Ramos (cell line): ENCODE measurements around the gene CISH.

ENCODE experiments used
- in situ Hi-C: fragments of 300-500 bp; cut with MboI; formaldehyde crosslinking; loops from one replicate; pipeline ENCODE4 v1.14.3; 2022; ENCODE audit warnings: low sequenced_read_pairs; ENCODE audit not compliant: unreplicated experiment

Gene CISH

DNA sequence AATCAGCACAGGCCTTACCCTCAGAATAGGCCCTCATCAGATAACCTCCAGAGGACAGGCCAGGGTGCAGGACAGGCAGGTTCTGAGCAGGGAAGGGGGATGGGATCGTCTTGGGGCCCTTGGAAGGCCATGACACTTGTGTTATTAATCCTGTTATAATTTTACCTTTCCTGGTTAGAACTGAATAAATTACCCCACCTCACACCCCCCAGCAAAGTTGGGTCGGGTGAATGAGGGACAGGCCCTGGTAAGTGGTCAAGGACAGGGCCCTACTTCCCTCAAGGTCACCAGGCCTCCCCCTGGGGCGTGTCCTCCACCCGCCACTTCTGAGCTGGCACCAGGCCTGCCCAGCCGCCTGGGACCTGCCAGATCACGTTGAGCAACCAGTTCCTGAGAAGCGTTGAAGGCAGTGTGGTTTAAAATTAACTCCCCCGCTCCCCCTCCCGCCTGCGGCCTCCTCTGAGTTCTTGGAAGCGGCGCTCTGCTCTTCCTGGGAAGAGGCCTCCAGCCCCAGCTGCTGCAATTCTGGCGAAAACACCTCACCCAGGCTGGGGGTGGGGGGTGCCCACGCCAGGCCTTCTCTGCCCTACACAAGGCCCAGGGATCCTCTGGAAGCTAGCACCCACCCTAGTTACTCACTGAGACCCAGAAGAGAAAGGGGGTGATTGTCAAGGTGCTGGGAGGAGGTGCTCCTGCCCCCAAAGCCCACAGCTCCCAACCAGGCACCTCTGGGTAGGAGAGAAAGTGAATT lies 10.6 kb downstream of the CISH start:
- in situ Hi-C loops, result no loop called here

DNA sequence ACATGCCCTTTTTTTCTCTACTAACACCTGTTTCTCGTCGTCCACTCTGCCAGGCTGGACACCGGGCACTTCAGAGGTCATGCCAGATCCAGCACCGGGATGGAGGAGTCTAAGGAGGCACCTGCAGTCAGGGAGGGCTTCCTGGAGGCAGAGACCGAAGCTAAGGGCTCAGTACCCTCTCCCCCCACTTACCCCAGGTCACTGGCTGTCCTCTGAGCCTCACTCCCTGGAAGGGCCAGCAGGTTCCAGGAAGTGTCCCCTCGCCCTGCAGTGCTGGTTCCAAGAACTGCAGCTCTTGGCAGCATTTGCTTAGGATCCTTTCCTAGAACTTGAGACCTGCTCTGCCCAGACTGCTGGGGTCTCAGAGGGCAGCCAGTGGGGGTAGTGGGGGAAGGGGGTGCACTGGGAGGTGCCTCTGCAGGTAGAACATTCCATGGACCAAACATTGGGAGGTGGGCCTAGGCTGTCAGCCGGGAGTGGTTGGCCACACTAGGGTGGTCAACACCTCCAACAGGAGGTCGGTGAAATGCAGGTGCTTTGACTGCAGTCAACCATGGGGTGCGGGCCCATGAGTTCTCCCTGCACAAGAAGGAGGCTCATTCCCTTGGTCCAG lies 11.3 kb downstream of the CISH start:
- in situ Hi-C loops, result no loop called here

DNA sequence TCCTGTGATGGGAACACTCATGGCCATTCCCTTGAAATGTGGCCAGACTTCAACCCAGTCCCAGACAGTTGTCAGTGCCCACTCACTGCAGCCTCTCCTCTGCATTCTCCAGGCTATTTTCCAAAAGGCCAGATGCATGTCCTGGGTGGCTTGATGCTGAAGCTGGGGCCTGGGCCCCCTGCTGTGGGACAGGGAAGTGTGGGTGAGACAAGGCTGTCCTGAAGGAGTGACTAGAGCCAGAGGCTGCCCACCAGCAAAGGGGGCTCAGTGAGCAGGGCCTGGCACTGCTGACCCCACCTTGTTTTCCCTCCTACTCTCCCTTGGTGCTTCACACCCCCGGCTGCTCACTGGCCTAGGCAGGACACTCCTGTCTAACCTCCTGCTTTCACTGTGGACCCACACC lies 11.9 kb downstream of the CISH start:
- in situ Hi-C loops, result no loop called here

DNA sequence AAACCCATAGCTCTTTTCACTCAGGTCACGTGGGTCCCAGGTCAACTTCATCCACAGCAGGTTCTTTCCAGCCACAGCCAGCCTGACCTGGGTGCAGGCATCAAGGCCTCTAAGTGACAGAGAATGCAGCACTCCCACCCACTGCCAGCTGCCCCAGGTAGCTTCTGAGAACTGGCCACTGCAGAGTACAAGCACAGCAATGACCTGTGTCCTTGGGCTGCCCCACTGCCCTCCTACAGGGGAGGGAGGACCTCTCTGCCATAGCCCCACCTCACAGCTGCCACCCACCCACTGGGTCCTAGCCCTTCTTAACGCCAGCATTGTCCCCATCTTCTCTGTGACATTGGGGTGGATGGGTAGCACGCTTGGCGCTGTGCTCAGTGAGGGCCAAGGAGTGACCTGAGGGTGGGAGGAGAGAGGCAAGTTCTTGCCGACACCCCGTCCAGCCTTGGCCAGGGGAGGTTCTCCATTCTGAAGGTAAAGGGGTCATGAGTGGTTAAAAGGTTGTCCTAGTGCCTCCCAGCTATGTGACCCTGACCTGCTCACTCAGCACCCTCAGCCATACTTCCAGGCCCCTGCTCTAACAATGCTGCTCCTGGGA lies 12.4 kb downstream of the CISH start:
- in situ Hi-C loops, result no loop called here

DNA sequence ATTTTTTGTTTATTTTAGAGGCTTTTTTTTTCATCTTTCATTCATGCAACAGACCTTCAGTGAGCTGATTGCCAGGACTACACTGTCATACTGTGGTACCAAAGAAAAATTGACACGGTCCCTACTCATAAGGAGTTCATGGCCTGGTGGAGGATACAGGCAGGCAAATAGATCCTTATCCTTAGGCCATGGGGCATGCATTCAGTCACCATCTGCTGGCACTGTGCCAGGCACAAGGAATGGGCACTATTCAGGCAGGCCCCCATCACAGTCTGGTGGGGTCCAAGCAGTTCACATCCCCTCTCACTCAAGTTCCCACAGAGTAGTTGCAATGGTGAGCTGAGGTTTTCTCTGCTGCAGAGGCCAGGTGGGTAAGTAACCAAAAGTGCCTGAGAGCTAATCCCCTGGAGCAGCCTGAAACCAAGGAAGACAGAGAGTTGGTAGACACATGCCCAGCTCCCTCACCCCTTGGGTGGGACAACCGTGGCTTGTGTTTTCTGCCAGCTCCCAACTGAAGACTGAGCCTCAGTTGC lies 17.3 kb downstream of the CISH start:
- in situ Hi-C loops, result no loop called here

DNA sequence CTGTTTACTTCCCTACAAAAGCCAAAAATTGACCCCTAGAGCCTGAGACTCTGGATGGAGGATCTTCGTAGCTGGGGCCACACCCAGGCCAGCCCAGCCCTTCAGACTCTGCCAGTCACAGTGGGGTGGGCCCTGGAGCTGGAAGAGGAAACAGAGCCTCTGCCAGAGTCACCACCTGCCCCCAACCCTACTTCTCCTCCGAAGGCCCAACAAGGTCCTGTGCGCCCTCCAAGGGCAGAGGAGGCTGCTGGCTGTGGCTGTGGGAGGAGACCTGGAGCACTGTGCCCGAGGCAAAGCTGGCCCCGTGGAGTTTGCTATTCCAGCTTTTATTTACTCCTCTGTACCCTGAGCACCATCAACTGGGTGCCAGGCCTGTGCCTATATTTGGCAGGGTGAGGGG lies 19.0 kb downstream of the CISH start:
- in situ Hi-C loops, result no loop called here

DNA sequence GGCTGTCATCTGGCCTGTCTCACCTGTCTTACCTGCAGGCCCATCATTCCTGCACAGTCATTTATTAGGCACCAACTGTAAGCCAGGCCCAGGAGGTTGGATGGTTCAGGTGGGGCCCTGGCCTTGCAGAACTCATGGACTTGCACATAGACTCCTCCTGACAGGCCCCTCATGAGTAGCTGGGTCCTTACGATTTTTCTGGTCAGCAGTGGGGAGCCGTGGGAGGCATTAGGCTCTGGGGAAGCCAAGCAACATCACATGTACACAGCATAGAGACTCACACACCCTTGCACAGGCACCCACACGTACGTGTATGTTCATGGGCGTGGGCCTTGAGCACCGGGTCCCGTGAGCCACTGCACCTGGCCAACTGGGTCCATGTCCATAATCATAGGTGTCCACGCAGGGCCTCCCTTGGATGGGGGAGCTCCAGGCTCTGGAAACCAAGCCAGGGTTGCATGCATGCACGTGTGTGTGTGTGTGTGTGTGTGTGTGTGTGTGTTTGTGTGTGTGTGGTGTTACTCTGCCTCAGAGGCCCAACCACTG lies 20.3 kb downstream of the CISH start:
- in situ Hi-C loops, result no loop called here

DNA sequence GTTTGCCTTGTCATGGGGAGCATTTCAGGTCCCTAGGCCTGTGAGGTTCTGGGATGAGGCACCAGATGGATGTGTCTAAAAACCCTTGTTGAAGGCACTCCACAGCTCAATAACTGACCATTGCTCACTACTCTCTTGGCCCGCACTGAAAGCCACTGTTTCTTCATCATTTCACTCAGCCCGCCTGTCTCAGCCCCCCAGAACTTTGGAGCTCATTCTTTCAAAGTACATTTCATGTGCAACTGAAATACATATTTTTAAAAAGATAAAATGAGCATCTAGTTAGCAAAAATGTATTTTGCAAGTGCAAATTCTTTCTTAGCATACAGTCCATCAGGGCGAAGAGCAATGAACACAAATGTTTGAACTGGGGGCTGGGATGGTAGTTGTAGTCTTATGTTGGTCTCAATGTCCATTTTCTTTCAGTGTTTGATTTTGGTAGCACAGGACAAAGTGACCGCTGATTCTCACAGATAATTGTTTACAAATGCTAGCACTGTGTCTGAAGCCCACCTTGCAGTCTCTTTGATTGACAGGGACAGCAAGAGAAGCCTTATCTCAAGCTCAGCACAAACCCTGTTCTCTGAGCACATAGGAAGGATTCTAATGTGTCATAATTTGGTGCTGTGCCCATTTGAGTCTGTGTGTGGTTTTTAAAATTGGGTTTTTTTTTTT lies 22.7 kb downstream of the CISH start:
- in situ Hi-C loops, result no loop called here

DNA sequence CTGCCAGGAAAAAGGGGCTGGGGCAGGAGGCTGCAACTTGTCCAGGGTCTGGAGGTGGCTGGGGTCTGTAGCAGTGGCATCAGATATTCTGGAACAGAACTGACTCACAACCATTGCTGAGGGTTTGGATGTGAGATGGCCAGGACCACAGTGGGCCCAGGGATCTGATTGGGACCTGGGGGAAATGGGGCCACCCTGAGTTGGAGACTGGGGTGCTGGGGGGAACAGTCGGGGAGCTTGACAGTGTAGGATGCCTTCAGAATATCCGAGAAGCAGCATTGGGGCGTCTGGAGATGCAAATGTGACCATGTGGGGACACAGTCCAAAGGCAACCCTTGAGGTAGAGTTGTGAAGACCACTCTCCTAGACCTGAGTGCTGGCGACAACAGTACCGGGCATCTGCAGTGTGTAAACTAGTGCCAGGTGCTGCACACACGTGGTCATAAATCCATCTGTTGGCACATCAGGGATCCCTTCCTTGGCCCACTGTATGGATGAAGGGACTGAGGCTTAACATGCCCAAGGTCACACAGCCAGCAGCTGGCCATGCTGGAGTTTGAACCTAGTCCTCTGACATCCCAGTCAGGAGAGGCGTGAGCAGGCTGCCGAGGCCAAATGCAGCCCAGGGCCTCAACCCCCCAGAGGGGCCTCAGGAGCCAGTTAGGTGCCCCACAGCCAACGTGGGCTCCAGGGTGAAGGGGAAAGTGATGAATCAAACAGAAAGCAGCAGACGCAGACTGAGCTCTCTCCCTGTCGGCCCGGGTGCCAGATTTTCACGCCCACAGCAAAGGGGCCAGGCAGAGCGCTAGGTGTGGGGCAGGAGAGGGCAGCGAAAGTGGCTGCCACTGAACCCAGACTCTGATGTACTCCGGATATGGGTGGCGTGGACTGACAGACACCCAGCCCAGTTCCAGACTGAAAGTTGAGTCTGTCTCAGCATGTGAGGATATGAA lies 23.5 kb downstream of the CISH start:
- in situ Hi-C loops, result no loop called here

DNA sequence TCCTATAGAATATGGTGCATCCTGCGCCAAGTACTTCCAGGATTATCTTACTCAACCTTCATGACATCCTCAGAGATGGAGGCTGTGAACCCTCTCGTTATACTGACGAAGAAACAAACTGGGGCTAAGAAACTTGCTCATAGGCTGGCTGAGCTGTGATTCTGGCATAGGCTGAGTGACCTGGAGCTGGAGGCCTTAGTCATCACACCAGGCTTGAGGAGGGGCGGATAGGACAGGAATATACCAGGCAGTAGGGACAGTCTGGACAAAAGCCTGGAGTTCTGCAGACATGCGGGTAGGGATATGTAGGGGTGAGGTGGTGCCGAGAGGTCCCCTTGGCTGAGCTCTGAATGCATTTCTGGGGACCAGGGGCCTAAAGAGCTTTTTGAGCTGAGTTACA lies 24.2 kb downstream of the CISH start:
- in situ Hi-C loops, result no loop called here

DNA sequence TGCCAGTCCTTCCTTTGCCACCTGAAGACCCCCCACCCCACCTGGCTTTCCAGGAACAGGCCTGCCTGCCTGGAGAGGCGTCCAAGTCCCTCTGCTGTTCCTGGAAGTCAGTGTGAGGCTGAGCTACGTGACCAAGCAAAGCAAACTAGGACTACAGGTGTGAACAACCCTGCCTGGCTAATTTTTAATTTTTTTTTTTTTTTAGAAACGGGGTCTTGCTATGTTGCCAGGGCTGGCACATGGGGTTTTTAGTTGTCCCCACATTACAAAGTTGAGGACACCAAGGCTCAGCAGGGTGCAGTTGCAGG lies 24.9 kb downstream of the CISH start:
- in situ Hi-C loops, result no loop called here

DNA sequence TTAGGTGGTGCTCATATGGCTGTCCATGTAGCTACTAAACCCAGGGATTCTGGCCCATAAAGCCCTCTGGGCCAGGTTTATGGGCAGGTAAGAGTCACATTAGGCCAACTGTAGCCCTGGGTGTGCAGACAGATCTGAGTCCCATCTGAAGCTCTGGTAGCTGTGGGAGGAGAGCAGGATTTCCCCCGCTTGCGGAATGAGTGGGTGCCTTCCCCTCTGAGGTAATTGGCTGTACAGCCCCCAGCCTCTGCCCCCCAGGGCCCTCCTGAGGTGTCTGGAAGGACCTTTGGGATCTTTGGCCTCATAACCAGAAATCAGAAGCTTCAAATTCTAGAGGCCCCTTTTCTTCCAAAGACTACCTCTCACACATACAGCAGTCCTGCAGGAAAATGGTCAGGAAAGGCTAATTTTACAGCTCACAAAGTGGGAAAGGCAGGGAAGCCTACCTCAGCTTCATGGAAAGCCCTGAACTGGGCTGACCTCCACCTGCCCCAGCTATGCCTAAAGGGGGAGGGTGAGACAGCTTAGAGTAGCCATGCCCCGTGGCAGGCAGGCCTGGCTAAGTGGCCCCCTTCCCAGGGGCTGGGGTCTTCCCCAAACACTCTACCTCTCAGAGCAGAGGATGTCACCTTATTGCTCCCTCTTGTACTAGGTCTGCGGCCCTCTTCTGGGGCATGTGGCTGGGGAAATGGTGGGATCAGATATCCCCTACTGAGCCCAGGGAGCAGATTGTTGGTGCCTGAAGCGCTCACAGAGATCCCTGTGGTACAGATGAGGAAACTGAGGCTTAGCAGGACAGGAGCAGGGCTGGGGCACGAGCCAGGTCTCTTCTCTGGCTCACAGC lies 25.4 kb downstream of the CISH start:
- in situ Hi-C loops, result no loop called here

DNA sequence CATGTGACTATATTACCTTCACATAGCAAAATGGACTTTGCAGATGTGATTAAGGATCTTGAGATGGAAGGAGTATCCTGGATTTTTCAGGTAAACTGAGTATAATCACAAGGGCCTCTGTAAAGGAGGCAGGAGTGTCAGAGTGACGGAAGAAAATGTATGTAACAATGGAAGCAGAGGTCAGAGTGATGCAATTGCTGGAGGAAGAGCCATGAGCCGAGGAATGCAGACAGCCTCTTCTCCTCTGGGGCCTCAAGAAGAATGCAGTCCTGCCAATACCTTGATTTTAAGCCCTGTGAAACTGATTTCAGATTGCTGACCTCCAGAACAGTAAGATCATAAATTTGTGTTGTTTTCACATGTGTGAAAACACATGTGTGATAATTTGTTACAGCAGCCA lies 27.2 kb downstream of the CISH start:
- in situ Hi-C loops, result no loop called here

DNA sequence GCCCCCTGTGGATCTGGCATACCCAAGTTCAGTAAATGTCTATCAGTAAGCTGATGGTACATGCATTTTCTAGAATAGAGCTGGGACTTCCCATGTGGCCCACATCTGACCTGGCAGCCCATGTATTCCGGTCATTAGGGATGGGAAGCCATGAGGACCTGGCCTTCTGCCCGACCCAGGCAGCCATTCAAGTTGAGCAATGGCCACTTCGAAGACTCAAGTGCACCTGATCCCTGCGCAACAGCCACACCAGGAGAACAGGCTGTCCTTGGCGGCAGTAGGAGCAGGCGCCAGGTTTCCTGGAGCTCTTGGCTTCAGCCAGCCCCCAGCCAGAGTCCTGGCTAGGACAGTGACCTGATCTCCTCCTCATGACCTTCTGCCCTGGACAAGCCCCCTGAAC lies 27.7 kb downstream of the CISH start:
- in situ Hi-C loops, result no loop called here

DNA sequence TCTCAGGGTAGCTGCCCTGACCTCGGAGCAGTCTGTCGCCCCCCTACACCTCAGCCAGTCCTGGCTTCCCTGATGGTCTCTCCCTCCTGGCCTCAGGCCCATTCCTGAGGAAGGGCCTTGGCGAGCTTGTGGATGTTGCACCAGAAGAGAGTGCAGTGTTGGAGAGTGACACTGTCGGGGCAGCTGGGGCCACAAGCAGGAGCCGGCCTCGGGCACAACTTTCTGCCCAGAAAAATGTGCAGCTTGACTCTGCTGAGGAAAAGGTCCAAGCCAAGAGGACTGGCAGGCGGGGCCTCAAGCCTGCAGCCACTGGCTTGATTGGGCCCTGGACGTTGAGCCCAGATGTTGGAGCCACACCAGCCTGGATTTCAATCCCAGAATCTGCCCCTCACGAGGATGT lies 29.5 kb downstream of the CISH start:
- in situ Hi-C loops, result no loop called here

DNA sequence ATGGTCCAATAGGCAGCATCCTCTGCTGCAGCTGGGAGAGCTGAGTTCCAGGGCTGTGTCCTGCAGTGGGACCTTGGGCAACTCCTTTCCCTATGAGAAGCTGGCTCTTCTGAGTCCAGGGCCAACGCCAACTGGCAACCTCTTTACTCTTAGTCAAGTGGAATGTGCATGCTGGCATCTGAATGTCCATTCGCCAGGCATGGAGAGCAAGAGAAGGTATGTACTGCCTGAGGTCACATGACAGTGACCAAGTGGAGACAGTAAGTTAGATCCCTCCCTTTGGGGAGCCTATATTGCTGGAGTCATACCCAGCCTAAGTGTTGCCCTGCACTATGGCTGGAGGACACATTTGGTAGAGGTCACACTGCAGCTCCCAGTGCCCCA lies 30.1 kb downstream of the CISH start:
- in situ Hi-C loops, result no loop called here

DNA sequence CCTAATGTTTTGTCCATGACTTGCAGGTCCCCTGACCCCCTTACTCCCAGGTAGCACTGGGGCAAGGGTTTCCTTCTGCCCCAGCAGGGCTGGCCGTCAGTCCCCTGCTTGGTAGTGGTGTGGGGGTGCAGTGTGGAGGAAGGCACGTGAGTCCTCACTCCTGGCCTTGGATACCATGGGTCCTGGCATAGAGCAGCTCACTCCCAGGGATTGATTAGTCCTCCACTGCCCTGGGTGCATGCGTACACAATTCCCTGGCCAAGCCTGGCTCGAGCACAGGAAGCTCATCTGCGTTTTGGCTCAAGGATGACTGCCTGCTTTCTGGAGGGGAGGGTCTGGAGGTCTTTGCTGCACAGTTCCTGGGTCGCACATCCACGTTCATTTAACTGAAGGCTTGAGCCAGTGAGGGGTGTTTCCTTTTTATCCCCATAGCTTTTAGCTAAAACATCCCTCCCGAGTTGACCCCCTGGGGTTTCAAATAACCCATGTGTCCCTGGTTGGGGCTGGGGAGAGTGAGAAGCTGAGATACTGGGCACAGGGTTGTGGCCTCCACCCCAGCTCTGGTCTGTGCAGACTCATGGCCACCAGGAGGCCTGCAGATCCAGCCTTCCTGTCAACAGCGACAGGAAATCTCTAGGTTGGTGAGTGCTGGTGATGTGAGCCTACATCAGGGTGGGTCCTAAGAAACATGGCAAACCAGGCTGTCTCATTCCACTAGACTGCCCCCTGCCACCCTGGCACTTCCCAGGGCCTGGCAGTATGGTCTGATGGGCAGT lies 30.7 kb downstream of the CISH start:
- in situ Hi-C loops, result no loop called here

DNA sequence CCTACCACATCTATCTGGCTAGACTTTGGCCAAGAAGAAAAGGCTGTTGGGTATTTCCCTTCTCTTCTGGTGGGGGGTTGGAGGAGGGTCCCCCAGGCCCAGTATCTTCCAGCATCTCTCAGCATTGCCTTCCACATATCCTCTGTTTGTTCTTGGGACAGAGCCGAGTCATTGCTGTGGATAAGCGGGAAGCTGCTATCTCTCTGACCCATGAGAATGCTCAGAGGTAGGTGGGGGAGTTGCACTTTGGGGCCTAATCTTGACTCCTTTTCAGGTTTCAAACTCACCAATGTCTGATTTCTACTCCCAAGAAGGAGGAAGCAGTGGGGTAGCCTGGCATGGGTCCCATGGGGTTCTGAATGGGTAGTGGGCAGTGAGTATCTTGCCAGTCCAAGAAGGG lies 34.2 kb downstream of the CISH start:
- in situ Hi-C loops, result no loop called here
